GM23338 (cell line): ENCODE results near the gene SLC4A8. TPM values are rescaled to one million over a fixed set of nuclear protein-coding genes. Genes with fewer than 3 reads are reported as not detected.

Experiments used
- ATAC-seq: fragments of 200-7000 bp; cut with Tn5 transposase; 3 replicates; pipeline ENCODE4 v1.9.1; 2020
- DNase-seq: peaks from one replicate; pipeline ENCODE4 v3.0.0-alpha.2; 2015; ENCODE audit warnings: low spot score
- H2AFZ ChIP-seq: fragments of 200-600 bp; sonication (generic); 2 replicates; pipeline ENCODE4 v1.8.0; 2016; ENCODE audit warnings: antibody characterized with exemption, mild to moderate bottlenecking, moderate library complexity
- H3F3A ChIP-seq: fragments of 200-600 bp; sonication (generic); replicated peaks from 2 replicates; pipeline ENCODE4 v1.8.0; 2017; ENCODE audit warnings: antibody characterized with exemption, mixed run types, low read depth
- H3K27ac ChIP-seq: fragments of 200-600 bp; sonication (generic); 2 replicates; pipeline ENCODE4 v1.6.1; 2016; ENCODE audit warnings: low read depth
- H3K27me3 ChIP-seq: fragments of 200-600 bp; sonication (generic); 2 replicates; pipeline ENCODE4 v1.8.0; 2016; ENCODE audit warnings: mild to moderate bottlenecking, mixed run types, moderate library complexity; ENCODE audit not compliant: insufficient read depth
- H3K36me3 ChIP-seq: fragments of 200-600 bp; sonication (generic); 2 replicates; pipeline ENCODE4 v1.8.0; 2016; ENCODE audit warnings: mild to moderate bottlenecking; ENCODE audit not compliant: insufficient read depth
- H3K4me1 ChIP-seq: fragments of 200-600 bp; sonication (generic); 2 replicates; pipeline ENCODE4 v1.8.0; 2016; ENCODE audit warnings: mild to moderate bottlenecking, moderate library complexity; ENCODE audit not compliant: insufficient read depth
- H3K4me2 ChIP-seq: fragments of 200-600 bp; sonication (generic); 2 replicates; pipeline ENCODE4 v1.7.1; 2017; ENCODE audit warnings: mixed run types
- H3K4me3 ChIP-seq: fragments of 200-600 bp; sonication (generic); 2 replicates; pipeline ENCODE4 v1.6.1; 2016; ENCODE audit warnings: mixed run types
- H3K79me2 ChIP-seq: fragments of 200-600 bp; sonication (generic); replicated peaks from 2 replicates; pipeline ENCODE4 v1.8.0; 2017; ENCODE audit warnings: mild to moderate bottlenecking; ENCODE audit not compliant: insufficient read depth
- H3K9me2 ChIP-seq: fragments of 200-600 bp; sonication (generic); 2 replicates; pipeline ENCODE4 v1.8.0; 2017; ENCODE audit not compliant: insufficient read depth
- H4K20me1 ChIP-seq: fragments of 200-600 bp; sonication (generic); replicated peaks from 2 replicates; pipeline ENCODE4 v1.8.0; 2017; ENCODE audit warnings: mild to moderate bottlenecking; ENCODE audit not compliant: insufficient read depth
- H3K27ac Mint-ChIP-seq: 2 replicates; pipeline ENCODE4 v1.8.0; 2020; ENCODE audit warnings: inconsistent platforms, mild to moderate bottlenecking, moderate library complexity, mixed read lengths
- H3K27me3 Mint-ChIP-seq: 3 replicates; pipeline ENCODE4 v1.8.0; 2022; ENCODE audit warnings: low read depth, mild to moderate bottlenecking, moderate library complexity, mixed read lengths, inconsistent platforms; ENCODE audit not compliant: insufficient read depth, poor library complexity
- H3K36me3 Mint-ChIP-seq: 3 replicates; pipeline ENCODE4 v1.8.0; 2021; ENCODE audit warnings: low read depth, mild to moderate bottlenecking, inconsistent platforms, moderate library complexity, mixed read lengths
- H3K4me1 Mint-ChIP-seq: 3 replicates; pipeline ENCODE4 v1.8.0; 2020; ENCODE audit warnings: mild to moderate bottlenecking, inconsistent platforms, mixed read lengths
- H3K4me3 Mint-ChIP-seq: 3 replicates; pipeline ENCODE4 v1.8.0; 2021; ENCODE audit warnings: moderate library complexity, mild to moderate bottlenecking, inconsistent platforms, mixed read lengths
- H3K9me3 Mint-ChIP-seq: 3 replicates; pipeline ENCODE4 v1.8.0; 2020; ENCODE audit warnings: moderate library complexity, mild to moderate bottlenecking, inconsistent platforms, mixed read lengths
- CREB1 ChIP-seq: fragments of 250-450 bp; sonication (Bioruptor Pico); IDR thresholded peaks from 2 replicates; pipeline ENCODE4 v1.5.0; 2020; ENCODE audit warnings: low read depth, mild to moderate bottlenecking, moderate library complexity
- EZH2 ChIP-seq: fragments of 200-600 bp; sonication (generic); IDR thresholded peaks from one replicate; pipeline ENCODE4 v1.8.0; 2017; ENCODE audit warnings: antibody characterized with exemption, mild to moderate bottlenecking, low read depth; ENCODE audit not compliant: unreplicated experiment
- EZH2phosphoT487 ChIP-seq: fragments of 200-600 bp; sonication (generic); IDR thresholded peaks from one replicate; pipeline ENCODE4 v1.8.1; 2018; ENCODE audit warnings: antibody characterized with exemption; ENCODE audit not compliant: unreplicated experiment
- JUNB ChIP-seq: IDR thresholded peaks from one replicate; pipeline ENCODE4 v1.6.1; 2016; ENCODE audit warnings: antibody characterized with exemption; ENCODE audit not compliant: unreplicated experiment
- NANOG ChIP-seq: IDR thresholded peaks from 2 replicates; pipeline ENCODE4 v1.6.1; 2016; ENCODE audit warnings: antibody characterized with exemption, borderline replicate concordance
- STAT1 ChIP-seq: IDR thresholded peaks from one replicate; pipeline ENCODE4 v1.6.1; 2016; ENCODE audit warnings: antibody characterized with exemption; ENCODE audit not compliant: unreplicated experiment
- ZNF114 ChIP-seq: fragments of 250-450 bp; sonication (Bioruptor Pico); IDR thresholded peaks from 2 replicates; pipeline ENCODE4 v1.5.0; 2020; ENCODE audit warnings: mild to moderate bottlenecking, moderate library complexity
- ZNF331 ChIP-seq: fragments of 250-450 bp; sonication (Bioruptor Pico); IDR thresholded peaks from 2 replicates; pipeline ENCODE4 v1.5.0; 2020; ENCODE audit warnings: low read depth, mild to moderate bottlenecking, moderate library complexity
- polyA plus RNA-seq: library from polyadenylated mRNA; unstranded; fragments of >200 nt; fragmentation: Nextera tagmentation; extraction: Ambion mirVana; gene quantifications from 2 replicates; pipeline ENCODE4 v1.2.1, GENCODE V29; 2016
- total RNA-seq: library from RNA; depleted of rRNA; stranded (reverse); fragments of >200 nt; shearing (Covaris generic); gene quantifications from 2 replicates; pipeline ENCODE4 v1.2.3, GENCODE V29; 2014
- TF ChIP-seq, protein P1 (sequence below): fragments of 250-450 bp; sonication (Bioruptor Pico); IDR thresholded peaks from 2 replicates; pipeline ENCODE4 v1.5.0; 2020; ENCODE audit warnings: mild to moderate bottlenecking, moderate library complexity
- TF ChIP-seq, protein P2 (sequence below): IDR thresholded peaks from one replicate; pipeline ENCODE4 v1.6.1; 2018; ENCODE audit warnings: antibody characterized with exemption; ENCODE audit not compliant: unreplicated experiment
- TF ChIP-seq, protein P3 (sequence below), 2 experiments: fragments of 200-600 bp in 1 of 2; sonication (generic) in 1 of 2; conservative IDR thresholded peaks; 2 replicates each; pipeline versions ENCODE4 v1.5.1 to v1.6.1; 2016 to 2017; ENCODE audit warnings: antibody characterized with exemption in 2 of 2, low read depth in 2 of 2, mild to moderate bottlenecking in 2 of 2, moderate library complexity in 1 of 2

Gene SLC4A8
- total and polyA plus RNA-seq, 2 experiments from 2014 or later = 7.6 to 9.2 TPM

DNA sequence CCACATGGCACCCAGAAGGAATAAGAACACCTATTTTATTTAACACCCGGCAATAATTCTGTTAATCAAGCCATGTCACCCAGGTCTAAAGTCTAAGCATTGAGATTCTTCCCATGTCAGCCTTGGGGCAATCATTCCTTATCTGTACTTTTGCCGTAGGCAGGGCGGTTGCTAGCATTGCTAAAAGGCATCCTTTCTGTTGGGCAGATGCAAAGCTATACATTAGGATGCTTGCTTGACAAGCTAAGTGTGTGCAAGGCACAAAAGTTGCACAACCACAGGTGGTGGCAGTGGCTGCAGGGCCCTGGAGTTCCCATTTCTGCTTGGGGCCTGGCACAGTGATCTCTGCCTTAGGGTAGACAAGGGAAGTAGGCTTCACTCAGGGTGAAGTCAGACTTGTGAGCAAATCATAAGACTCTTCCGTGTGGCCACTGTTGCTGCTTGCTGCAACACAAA lies 20.9 kb upstream of the SLC4A8 start (continued):
- TF ChIP-seq, protein P1, sequence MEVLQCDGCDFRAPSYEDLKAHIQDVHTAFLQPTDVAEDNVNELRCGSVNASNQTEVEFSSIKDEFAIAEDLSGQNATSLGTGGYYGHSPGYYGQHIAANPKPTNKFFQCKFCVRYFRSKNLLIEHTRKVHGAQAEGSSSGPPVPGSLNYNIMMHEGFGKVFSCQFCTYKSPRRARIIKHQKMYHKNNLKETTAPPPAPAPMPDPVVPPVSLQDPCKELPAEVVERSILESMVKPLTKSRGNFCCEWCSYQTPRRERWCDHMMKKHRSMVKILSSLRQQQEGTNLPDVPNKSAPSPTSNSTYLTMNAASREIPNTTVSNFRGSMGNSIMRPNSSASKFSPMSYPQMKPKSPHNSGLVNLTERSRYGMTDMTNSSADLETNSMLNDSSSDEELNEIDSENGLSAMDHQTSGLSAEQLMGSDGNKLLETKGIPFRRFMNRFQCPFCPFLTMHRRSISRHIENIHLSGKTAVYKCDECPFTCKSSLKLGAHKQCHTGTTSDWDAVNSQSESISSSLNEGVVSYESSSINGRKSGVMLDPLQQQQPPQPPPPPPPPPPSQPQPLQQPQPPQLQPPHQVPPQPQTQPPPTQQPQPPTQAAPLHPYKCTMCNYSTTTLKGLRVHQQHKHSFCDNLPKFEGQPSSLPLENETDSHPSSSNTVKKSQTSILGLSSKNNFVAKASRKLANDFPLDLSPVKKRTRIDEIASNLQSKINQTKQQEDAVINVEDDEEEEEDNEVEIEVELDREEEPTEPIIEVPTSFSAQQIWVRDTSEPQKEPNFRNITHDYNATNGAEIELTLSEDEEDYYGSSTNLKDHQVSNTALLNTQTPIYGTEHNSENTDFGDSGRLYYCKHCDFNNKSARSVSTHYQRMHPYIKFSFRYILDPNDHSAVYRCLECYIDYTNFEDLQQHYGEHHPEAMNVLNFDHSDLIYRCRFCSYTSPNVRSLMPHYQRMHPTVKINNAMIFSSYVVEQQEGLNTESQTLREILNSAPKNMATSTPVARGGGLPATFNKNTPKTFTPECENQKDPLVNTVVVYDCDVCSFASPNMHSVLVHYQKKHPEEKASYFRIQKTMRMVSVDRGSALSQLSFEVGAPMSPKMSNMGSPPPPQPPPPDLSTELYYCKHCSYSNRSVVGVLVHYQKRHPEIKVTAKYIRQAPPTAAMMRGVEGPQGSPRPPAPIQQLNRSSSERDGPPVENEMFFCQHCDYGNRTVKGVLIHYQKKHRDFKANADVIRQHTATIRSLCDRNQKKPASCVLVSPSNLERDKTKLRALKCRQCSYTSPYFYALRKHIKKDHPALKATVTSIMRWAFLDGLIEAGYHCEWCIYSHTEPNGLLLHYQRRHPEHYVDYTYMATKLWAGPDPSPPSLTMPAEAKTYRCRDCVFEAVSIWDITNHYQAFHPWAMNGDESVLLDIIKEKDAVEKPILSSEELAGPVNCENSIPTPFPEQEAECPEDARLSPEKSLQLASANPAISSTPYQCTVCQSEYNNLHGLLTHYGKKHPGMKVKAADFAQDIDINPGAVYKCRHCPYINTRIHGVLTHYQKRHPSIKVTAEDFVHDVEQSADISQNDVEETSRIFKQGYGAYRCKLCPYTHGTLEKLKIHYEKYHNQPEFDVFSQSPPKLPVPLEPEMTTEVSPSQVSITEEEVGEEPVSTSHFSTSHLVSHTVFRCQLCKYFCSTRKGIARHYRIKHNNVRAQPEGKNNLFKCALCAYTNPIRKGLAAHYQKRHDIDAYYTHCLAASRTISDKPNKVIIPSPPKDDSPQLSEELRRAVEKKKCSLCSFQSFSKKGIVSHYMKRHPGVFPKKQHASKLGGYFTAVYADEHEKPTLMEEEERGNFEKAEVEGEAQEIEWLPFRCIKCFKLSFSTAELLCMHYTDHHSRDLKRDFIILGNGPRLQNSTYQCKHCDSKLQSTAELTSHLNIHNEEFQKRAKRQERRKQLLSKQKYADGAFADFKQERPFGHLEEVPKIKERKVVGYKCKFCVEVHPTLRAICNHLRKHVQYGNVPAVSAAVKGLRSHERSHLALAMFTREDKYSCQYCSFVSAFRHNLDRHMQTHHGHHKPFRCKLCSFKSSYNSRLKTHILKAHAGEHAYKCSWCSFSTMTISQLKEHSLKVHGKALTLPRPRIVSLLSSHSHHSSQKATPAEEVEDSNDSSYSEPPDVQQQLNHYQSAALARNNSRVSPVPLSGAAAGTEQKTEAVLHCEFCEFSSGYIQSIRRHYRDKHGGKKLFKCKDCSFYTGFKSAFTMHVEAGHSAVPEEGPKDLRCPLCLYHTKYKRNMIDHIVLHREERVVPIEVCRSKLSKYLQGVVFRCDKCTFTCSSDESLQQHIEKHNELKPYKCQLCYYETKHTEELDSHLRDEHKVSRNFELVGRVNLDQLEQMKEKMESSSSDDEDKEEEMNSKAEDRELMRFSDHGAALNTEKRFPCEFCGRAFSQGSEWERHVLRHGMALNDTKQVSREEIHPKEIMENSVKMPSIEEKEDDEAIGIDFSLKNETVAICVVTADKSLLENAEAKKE (CRISPR knock-in tag) = no peak
- TF ChIP-seq CREB1 (CRISPR knock-in tag) (no peak), ZNF331 (CRISPR knock-in tag) (no peak), JUNB (no peak), EZH2phosphoT487 (no peak), NANOG (no peak)

DNA sequence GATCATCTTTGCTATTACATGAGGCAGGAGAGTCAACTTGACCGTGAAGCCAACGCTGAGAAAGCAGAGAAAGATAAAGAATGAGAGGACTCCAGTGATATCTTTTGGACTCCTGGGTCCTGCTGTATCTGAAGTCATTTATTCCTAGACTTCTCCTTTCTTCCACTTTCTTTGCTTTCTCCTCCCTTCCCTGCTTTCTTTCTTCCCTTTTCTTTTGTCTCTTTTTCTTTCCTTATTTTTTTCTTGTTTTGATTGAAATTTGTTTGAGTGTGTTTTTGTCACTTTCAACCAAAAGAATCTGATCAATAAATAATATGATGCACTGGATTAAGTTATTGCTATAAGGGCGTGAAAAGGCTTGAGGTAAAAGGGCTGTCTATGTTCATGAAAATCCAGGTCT lies 20.0 kb upstream of the SLC4A8 start:
- Mint-ChIP-seq H3K36me3 (no peaks in the 10 kb centered on the region), H3K27ac (no peak overlapping the region), H3K4me3 (no peak overlapping the region; the same call in 2 of the 3 replicates), H3K9me3 (no peaks in the 10 kb centered on the region), H3K27me3 (peaks cover 3% of the 10 kb centered on the region), H3K4me1 (peaks cover 7% of the 10 kb centered on the region; the same call in 1 of the 3 replicates)
- H3K36me3 ChIP-seq = no peaks in the 10 kb centered on the region
- no peak overlapping the region for H3K4me3 ChIP-seq
- no peak overlapping the region for H2AFZ ChIP-seq
- H3F3A ChIP-seq = no peaks in the 10 kb centered on the region
- H3K27me3 ChIP-seq = no peaks in the 10 kb centered on the region
- ATAC-seq = no peak
- H3K9me2 ChIP-seq = no peaks in the 10 kb centered on the region
- no peak overlapping the region for H3K27ac ChIP-seq
- no peaks in the 10 kb centered on the region for H3K4me1 ChIP-seq
- no peaks in the 10 kb centered on the region; the same call in 1 of the 2 replicates for H4K20me1 ChIP-seq
- H3K4me2 ChIP-seq = no peak overlapping the region
- DNase-seq = no peak
- no peaks in the 10 kb centered on the region for H3K79me2 ChIP-seq
- no peak for TF ChIP-seq EZH2
- TF ChIP-seq EZH2phosphoT487 = no peak
- TF ChIP-seq STAT1 = no peak
- TF ChIP-seq, protein P2, sequence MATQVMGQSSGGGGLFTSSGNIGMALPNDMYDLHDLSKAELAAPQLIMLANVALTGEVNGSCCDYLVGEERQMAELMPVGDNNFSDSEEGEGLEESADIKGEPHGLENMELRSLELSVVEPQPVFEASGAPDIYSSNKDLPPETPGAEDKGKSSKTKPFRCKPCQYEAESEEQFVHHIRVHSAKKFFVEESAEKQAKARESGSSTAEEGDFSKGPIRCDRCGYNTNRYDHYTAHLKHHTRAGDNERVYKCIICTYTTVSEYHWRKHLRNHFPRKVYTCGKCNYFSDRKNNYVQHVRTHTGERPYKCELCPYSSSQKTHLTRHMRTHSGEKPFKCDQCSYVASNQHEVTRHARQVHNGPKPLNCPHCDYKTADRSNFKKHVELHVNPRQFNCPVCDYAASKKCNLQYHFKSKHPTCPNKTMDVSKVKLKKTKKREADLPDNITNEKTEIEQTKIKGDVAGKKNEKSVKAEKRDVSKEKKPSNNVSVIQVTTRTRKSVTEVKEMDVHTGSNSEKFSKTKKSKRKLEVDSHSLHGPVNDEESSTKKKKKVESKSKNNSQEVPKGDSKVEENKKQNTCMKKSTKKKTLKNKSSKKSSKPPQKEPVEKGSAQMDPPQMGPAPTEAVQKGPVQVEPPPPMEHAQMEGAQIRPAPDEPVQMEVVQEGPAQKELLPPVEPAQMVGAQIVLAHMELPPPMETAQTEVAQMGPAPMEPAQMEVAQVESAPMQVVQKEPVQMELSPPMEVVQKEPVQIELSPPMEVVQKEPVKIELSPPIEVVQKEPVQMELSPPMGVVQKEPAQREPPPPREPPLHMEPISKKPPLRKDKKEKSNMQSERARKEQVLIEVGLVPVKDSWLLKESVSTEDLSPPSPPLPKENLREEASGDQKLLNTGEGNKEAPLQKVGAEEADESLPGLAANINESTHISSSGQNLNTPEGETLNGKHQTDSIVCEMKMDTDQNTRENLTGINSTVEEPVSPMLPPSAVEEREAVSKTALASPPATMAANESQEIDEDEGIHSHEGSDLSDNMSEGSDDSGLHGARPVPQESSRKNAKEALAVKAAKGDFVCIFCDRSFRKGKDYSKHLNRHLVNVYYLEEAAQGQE = no peak
- TF ChIP-seq, protein P3, sequence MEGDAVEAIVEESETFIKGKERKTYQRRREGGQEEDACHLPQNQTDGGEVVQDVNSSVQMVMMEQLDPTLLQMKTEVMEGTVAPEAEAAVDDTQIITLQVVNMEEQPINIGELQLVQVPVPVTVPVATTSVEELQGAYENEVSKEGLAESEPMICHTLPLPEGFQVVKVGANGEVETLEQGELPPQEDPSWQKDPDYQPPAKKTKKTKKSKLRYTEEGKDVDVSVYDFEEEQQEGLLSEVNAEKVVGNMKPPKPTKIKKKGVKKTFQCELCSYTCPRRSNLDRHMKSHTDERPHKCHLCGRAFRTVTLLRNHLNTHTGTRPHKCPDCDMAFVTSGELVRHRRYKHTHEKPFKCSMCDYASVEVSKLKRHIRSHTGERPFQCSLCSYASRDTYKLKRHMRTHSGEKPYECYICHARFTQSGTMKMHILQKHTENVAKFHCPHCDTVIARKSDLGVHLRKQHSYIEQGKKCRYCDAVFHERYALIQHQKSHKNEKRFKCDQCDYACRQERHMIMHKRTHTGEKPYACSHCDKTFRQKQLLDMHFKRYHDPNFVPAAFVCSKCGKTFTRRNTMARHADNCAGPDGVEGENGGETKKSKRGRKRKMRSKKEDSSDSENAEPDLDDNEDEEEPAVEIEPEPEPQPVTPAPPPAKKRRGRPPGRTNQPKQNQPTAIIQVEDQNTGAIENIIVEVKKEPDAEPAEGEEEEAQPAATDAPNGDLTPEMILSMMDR (conservative IDR thresholded peaks at IDR 0.05; ENCODE audit: low read depth in 2 of 2) = no peak
- TF ChIP-seq JUNB = no peak
- no peak for TF ChIP-seq ZNF114 (CRISPR knock-in tag)
- no peak for TF ChIP-seq NANOG
